OCI-LY1 (cell line): ENCODE results near the gene ST6GALNAC3.

Experiments used
- H2AFZ ChIP-seq: fragments of 200-600 bp; sonication (generic), shearing (Covaris generic); 2 replicates; pipeline ENCODE4 v1.6.0; 2014; ENCODE audit warnings: antibody characterized with exemption, mild to moderate bottlenecking, low read length
- H3F3A ChIP-seq: fragments of 200-600 bp; sonication (generic), shearing (Covaris generic); 2 replicates; pipeline ENCODE4 v1.6.0; 2014; ENCODE audit warnings: mild to moderate bottlenecking, antibody characterized with exemption, low read length, moderate library complexity; ENCODE audit not compliant: insufficient read depth
- H3K27ac ChIP-seq: fragments of 200-600 bp; sonication (generic); 2 replicates; pipeline ENCODE4 v1.5.1; 2014; ENCODE audit warnings: low read length, mixed run types, mild to moderate bottlenecking, low read depth; ENCODE audit not compliant: poor library complexity, severe bottlenecking
- H3K27me3 ChIP-seq: fragments of 200-600 bp; sonication (generic); 2 replicates; pipeline ENCODE4 v1.6.0; 2014; ENCODE audit warnings: antibody characterized with exemption, mild to moderate bottlenecking, low read length, moderate library complexity; ENCODE audit not compliant: insufficient read depth
- H3K36me3 ChIP-seq: fragments of 200-600 bp; sonication (generic); 2 replicates; pipeline ENCODE4 v1.6.1; 2014; ENCODE audit warnings: mild to moderate bottlenecking, antibody characterized with exemption, low read length, moderate library complexity, mixed read lengths; ENCODE audit not compliant: insufficient read depth
- H3K4me1 ChIP-seq: fragments of 200-600 bp; sonication (generic); 2 replicates; pipeline ENCODE4 v1.5.1; 2014; ENCODE audit warnings: mild to moderate bottlenecking, low read length, moderate library complexity; ENCODE audit not compliant: insufficient read depth, severe bottlenecking
- H3K4me2 ChIP-seq: fragments of 200-600 bp; sonication (generic), shearing (Covaris generic); 2 replicates; pipeline ENCODE4 v1.6.1; 2014; ENCODE audit warnings: low read length
- H3K4me3 ChIP-seq: fragments of 200-600 bp; sonication (generic); 2 replicates; pipeline ENCODE4 v1.5.1; 2014; ENCODE audit warnings: low read length, low read depth, mild to moderate bottlenecking, mixed read lengths; ENCODE audit not compliant: poor library complexity, severe bottlenecking
- H3K79me2 ChIP-seq: fragments of 200-600 bp; shearing (Covaris generic); 2 replicates; pipeline ENCODE4 v1.6.1; 2016; ENCODE audit warnings: mixed run types, low read length, mixed read lengths; ENCODE audit not compliant: insufficient read depth
- H3K9ac ChIP-seq: fragments of 200-600 bp; sonication (generic), shearing (Covaris generic); 2 replicates; pipeline ENCODE4 v1.6.1; 2014; ENCODE audit warnings: mild to moderate bottlenecking, low read length, mixed read lengths
- H3K9me2 ChIP-seq: fragments of 200-600 bp; sonication (generic), shearing (Covaris generic); 2 replicates; pipeline ENCODE4 v1.6.1; 2014; ENCODE audit warnings: low read depth, mild to moderate bottlenecking, low read length, mixed read lengths
- H3K9me3 ChIP-seq: fragments of 200-600 bp; shearing (Covaris generic); 2 replicates; pipeline ENCODE4 v1.6.1; 2014; ENCODE audit warnings: low read length, mixed read lengths
- H4K20me1 ChIP-seq: fragments of 200-600 bp; sonication (generic), shearing (Covaris generic); 2 replicates; pipeline ENCODE4 v1.6.0; 2016; ENCODE audit warnings: mild to moderate bottlenecking, low read length; ENCODE audit not compliant: insufficient read depth
- EZH2 ChIP-seq: fragments of 200-600 bp; sonication (generic), shearing (Covaris generic); IDR thresholded peaks from 2 replicates; pipeline ENCODE4 v1.8.0; 2017; ENCODE audit warnings: borderline replicate concordance, mixed run types, mild to moderate bottlenecking, antibody characterized with exemption, low read length, moderate library complexity, mixed read lengths
- TF ChIP-seq, protein P1 (sequence below): fragments of 200-600 bp; sonication (generic), shearing (Covaris generic); IDR thresholded peaks from 2 replicates; pipeline ENCODE4 v1.5.1; 2017; ENCODE audit warnings: mild to moderate bottlenecking, antibody characterized with exemption, low read length, moderate library complexity, mixed read lengths

The ST6GALNAC3 gene

DNA sequence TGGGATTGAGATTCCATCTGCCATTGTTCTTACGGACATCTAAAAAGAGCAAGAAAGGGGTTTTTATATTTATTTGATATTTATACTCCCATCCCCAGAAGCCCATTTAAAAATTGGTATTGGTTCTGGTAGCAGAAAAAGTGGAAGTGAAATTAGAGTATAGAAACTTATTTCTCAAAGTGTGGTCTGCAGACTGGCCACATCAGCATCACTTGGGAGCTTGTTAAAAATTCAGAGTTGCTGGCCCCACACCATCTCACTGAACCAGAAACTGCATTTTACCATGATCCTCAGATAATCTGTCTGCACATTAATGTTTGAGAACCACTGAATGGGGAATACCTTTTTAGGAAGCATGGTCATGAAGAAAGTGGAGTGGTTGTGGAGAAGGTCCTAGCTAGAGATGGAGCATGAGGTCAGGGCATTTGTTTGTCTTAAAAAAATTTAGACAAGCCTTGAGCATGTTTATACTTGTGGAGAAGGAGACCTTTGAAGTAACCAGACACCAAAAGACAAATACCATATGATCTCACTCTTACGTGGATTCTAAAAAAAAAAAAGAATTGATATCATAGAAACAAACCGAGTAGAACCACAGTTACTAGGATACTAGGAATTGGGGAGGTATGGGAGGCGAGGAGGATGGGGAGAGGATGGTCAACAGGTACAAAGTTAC, 116.3 kb downstream of the ST6GALNAC3 start:
- H3K27ac ChIP-seq, result no peak overlapping the region
- H3K36me3 ChIP-seq, result no peaks in the 10 kb centered on the region
- no peaks in the 10 kb centered on the region for H3K4me1 ChIP-seq
- no peaks in the 10 kb centered on the region for H3K79me2 ChIP-seq
- no peak for TF ChIP-seq EZH2
- TF ChIP-seq, protein P1, sequence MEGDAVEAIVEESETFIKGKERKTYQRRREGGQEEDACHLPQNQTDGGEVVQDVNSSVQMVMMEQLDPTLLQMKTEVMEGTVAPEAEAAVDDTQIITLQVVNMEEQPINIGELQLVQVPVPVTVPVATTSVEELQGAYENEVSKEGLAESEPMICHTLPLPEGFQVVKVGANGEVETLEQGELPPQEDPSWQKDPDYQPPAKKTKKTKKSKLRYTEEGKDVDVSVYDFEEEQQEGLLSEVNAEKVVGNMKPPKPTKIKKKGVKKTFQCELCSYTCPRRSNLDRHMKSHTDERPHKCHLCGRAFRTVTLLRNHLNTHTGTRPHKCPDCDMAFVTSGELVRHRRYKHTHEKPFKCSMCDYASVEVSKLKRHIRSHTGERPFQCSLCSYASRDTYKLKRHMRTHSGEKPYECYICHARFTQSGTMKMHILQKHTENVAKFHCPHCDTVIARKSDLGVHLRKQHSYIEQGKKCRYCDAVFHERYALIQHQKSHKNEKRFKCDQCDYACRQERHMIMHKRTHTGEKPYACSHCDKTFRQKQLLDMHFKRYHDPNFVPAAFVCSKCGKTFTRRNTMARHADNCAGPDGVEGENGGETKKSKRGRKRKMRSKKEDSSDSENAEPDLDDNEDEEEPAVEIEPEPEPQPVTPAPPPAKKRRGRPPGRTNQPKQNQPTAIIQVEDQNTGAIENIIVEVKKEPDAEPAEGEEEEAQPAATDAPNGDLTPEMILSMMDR, result no peak
- H3K4me2 ChIP-seq, result no peak overlapping the region
- no peak overlapping the region for H3K4me3 ChIP-seq
- H3F3A ChIP-seq, result no peaks in the 10 kb centered on the region
- H3K27me3 ChIP-seq, result no peaks in the 10 kb centered on the region
- no peaks in the 10 kb centered on the region for H3K9me3 ChIP-seq
- no peak overlapping the region for H2AFZ ChIP-seq
- H4K20me1 ChIP-seq, result no peaks in the 10 kb centered on the region
- H3K9ac ChIP-seq, result no peak overlapping the region
- no peaks in the 10 kb centered on the region for H3K9me2 ChIP-seq

GRCh38 chr1:76191561-76191960, 117.0 kb downstream of the ST6GALNAC3 start:
- H3K9me3 ChIP-seq, result no peaks in the 10 kb centered on the region
- H3K4me2 ChIP-seq, result no peak overlapping the region
- no peak overlapping the region for H3K27ac ChIP-seq
- no peaks in the 10 kb centered on the region for H3K36me3 ChIP-seq
- H3K9me2 ChIP-seq, result no peaks in the 10 kb centered on the region
- H3F3A ChIP-seq, result no peaks in the 10 kb centered on the region
- no peaks in the 10 kb centered on the region for H4K20me1 ChIP-seq
- no peaks in the 10 kb centered on the region for H3K27me3 ChIP-seq
- no peak overlapping the region for H2AFZ ChIP-seq
- no peaks in the 10 kb centered on the region for H3K4me1 ChIP-seq
- TF ChIP-seq EZH2, result no peak
- TF ChIP-seq, protein P1, result no peak
- H3K4me3 ChIP-seq, result no peak overlapping the region
- no peaks in the 10 kb centered on the region for H3K79me2 ChIP-seq
- no peak overlapping the region for H3K9ac ChIP-seq

DNA sequence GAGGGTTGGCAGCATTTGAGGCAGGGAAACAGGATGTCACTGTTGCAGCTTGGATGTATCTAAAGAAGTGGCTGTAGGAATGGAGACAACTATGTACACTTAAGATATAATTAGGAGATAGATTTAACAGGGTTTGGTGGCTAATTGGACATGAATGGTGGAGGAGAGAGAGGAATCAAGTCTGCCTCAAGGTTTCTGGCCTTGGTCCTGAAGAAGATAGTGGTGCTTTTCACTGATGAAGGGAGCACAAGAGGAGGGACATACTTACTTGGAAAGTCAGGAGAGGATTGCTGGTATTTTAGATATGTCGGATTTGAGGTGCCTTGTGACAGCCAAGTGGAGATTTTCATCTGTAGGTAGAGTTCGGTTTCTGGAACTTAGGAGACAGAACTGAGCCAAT, 123.9 kb downstream of the ST6GALNAC3 start:
- Histone ChIP-seq H3K9me3 (no peaks in the 10 kb centered on the region), H3K36me3 (no peaks in the 10 kb centered on the region), H4K20me1 (no peaks in the 10 kb centered on the region), H3K27me3 (no peaks in the 10 kb centered on the region), H3F3A (no peaks in the 10 kb centered on the region), H3K27ac (no peak overlapping the region), H3K4me3 (no peak overlapping the region), H3K9me2 (no peaks in the 10 kb centered on the region), H3K79me2 (no peaks in the 10 kb centered on the region), H3K4me1 (no peaks in the 10 kb centered on the region), H3K9ac (no peak overlapping the region), H2AFZ (no peak overlapping the region), H3K4me2 (no peak overlapping the region)
- TF ChIP-seq, protein P1, result no peak
- no peak for TF ChIP-seq EZH2
